Eye (tissue), 1 donor: ENCODE measurements around the gene TBC1D7.

Source experiments
- DNase-seq: peaks from one replicate; pipeline ENCODE4 v3.0.0-alpha.2; 2015

TBC1D7 gene

GRCh38 chr6:13289789-13290318 lies 38.5 kb downstream of the TBC1D7 start:
- no peak for DNase-seq

GRCh38 chr6:13288969-13289391 lies 39.4 kb downstream of the TBC1D7 start:
- no peak for DNase-seq

- DNase-seq: no peak
These were observed 39.9 kb downstream of the TBC1D7 start for GRCh38 chr6:13288481-13288880.

- DNase-seq: no peak
These were observed 41.2 kb downstream of the TBC1D7 start for GRCh38 chr6:13287104-13287503.

- no peak for DNase-seq
These were observed 42.2 kb downstream of the TBC1D7 start for GRCh38 chr6:13286181-13286580.

GRCh38 chr6:13285705-13286104 lies 42.6 kb downstream of the TBC1D7 start:
- no peak for DNase-seq

- no peak for DNase-seq
These were observed 43.7 kb downstream of the TBC1D7 start for GRCh38 chr6:13284646-13285045.

- no peak for DNase-seq
These were observed 45.0 kb downstream of the TBC1D7 start for GRCh38 chr6:13283331-13283730.

GRCh38 chr6:13282393-13283069 lies 45.8 kb downstream of the TBC1D7 start:
- DNase-seq: no peak

- DNase-seq: no peak
These were observed 46.7 kb downstream of the TBC1D7 start for GRCh38 chr6:13281686-13282085.

- no peak for DNase-seq
These were observed 48.1 kb downstream of the TBC1D7 start for GRCh38 chr6:13280254-13280653.

GRCh38 chr6:13278991-13279390 lies 49.3 kb downstream of the TBC1D7 start:
- DNase-seq: peak; percentile 37

- no peak for DNase-seq
These were observed 50.2 kb downstream of the TBC1D7 start for GRCh38 chr6:13278164-13278563.

- DNase-seq: no peak
These were observed 51.1 kb downstream of the TBC1D7 start for GRCh38 chr6:13277231-13277630.

- no peak for DNase-seq
These were observed 52.8 kb downstream of the TBC1D7 start for GRCh38 chr6:13275435-13275989.

GRCh38 chr6:13274707-13275434 lies 53.5 kb downstream of the TBC1D7 start:
- DNase-seq: no peak

GRCh38 chr6:13273931-13274706 lies 54.2 kb downstream of the TBC1D7 start:
- no peak for DNase-seq

GRCh38 chr6:13273202-13273930 lies 55.0 kb downstream of the TBC1D7 start:
- DNase-seq: no peak

- no peak for DNase-seq
These were observed 55.9 kb downstream of the TBC1D7 start for GRCh38 chr6:13272131-13273046.

GRCh38 chr6:13268913-13269518 lies 59.3 kb downstream of the TBC1D7 start:
- peak; percentile 62 for DNase-seq

GRCh38 chr6:13267142-13267651 lies 61.1 kb downstream of the TBC1D7 start:
- DNase-seq: no peak
